ENCODE data around the gene OR2C3.
"Not testable (repeated sequence)": the region's sequence is repeated elsewhere in the genome, so short reads cannot be mapped to it uniquely, and the experiment has no call there.

The OR2C3 gene

DNA sequence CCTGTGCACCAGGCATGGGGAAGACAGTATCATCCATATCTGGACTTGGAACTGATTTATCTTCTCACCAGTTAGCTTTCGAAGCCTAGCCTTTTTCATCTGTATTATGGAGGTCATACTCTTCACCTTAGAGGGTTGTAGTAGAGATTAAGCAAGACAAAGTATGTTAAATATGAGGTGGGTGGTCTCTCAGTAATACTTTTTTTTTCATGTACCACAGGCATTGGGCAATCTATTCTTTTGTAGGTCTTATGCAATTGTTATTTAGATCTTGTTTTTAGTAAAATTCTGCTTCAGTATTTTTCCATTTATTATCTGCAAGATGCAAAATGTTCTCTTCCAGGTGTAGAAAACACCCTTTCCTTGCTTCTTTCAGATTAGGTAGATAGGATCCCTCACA is 43.1 kb downstream of the OR2C3 start:
- no peak for TF ChIP-seq TAF1 (IDR thresholded peaks at IDR 0.05; ENCODE audit: low read depth, low read length)
- no peak for TF ChIP-seq SPI1 (IDR thresholded peaks at IDR 0.05; ENCODE audit: low read depth, low read length)
- TF ChIP-seq POLR2AphosphoS5 (IDR thresholded peaks at IDR 0.05; ENCODE audit: low read depth, low read length) = no peak
- no peak for TF ChIP-seq PAX5 (IDR thresholded peaks at IDR 0.05; ENCODE audit: insufficient read depth, low read length, severe bottlenecking)
- no peak for TF ChIP-seq POU2F2 (IDR thresholded peaks at IDR 0.05; ENCODE audit: low read depth, low read length)
- TF ChIP-seq POLR2A (IDR thresholded peaks at IDR 0.05; ENCODE audit: low read depth, low read length) = no peak
- FAIRE-seq = no peak
- no peak for DNase-seq (ENCODE audit: insufficient read length, low spot score)

DNA sequence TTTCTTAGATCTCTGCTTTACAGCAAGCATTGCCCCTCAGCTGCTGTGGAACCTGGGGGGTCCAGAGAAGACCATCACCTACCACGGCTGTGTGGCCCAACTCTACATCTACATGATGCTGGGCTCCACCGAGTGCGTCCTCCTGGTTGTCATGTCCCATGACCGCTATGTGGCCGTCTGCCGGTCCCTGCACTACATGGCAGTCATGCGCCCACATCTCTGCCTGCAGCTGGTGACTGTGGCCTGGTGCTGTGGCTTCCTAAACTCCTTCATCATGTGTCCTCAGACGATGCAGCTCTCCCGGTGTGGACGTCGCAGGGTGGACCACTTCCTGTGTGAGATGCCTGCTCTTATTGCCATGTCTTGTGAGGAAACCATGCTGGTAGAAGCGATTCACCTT is 44.9 kb downstream of the OR2C3 start:
- DNase-seq (ENCODE audit: insufficient read length, low spot score) (no peak), FAIRE-seq (no peak)
- TF ChIP-seq POLR2AphosphoS5 (IDR thresholded peaks at IDR 0.05; ENCODE audit: low read depth, low read length) (no peak), SPI1 (IDR thresholded peaks at IDR 0.05; ENCODE audit: low read depth, low read length) (no peak), TAF1 (IDR thresholded peaks at IDR 0.05; ENCODE audit: low read depth, low read length) (no peak), PAX5 (IDR thresholded peaks at IDR 0.05; ENCODE audit: insufficient read depth, low read length, severe bottlenecking) (no peak), POLR2A (IDR thresholded peaks at IDR 0.05; ENCODE audit: low read depth, low read length) (no peak), POU2F2 (IDR thresholded peaks at IDR 0.05; ENCODE audit: low read depth, low read length) (no peak)

DNA sequence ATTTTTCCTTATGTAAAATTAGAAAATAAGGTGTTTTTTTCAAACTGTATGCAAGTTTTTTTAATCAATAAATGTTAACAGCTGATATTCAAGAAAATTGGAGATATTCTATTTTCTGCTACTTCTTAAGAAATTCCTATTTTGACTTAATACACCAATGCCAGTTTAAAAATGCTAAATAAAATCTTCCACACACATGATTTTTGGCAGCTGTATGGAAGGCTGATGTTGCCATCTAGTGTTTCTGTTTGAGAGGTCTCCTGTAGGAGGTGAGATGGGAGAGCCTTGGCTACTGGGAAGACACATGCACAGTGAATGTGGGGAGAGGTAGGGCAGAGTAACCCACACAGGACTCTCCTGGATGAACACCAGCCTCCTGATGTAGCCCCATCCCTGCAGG is 49.2 kb downstream of the OR2C3 start:
- DNase-seq (ENCODE audit: insufficient read length, low spot score) (peak; percentile 25), FAIRE-seq (peak; percentile 71)
- no peak for TF ChIP-seq TAF1 (IDR thresholded peaks at IDR 0.05; ENCODE audit: low read depth, low read length)
- no peak for TF ChIP-seq SPI1 (IDR thresholded peaks at IDR 0.05; ENCODE audit: low read depth, low read length)
- no peak for TF ChIP-seq POU2F2 (IDR thresholded peaks at IDR 0.05; ENCODE audit: low read depth, low read length)
- no peak for TF ChIP-seq POLR2AphosphoS5 (IDR thresholded peaks at IDR 0.05; ENCODE audit: low read depth, low read length)
- TF ChIP-seq POLR2A (IDR thresholded peaks at IDR 0.05; ENCODE audit: low read depth, low read length) = no peak
- no peak for TF ChIP-seq PAX5 (IDR thresholded peaks at IDR 0.05; ENCODE audit: insufficient read depth, low read length, severe bottlenecking)

DNA sequence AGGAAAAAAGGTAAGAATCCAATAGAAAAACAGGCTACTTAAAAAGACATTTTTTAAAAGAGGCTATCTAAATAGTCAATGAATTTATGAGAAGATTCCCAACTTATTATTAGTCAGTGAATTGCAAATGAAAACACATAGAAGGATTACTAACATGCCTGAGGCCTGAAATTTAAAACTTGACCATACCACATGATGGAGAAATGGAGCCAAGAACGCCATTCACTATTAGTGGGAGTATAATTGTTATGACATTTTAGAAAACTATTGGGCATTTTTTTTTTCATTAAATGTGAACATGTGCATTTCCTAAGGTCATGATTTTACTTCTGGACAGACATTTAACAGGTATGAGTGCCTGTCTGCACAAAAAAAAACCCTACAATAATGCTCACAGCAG is 53.5 kb downstream of the OR2C3 start:
- FAIRE-seq = no peak
- DNase-seq (ENCODE audit: insufficient read length, low spot score) = no peak
- TF ChIP-seq TAF1 (IDR thresholded peaks at IDR 0.05; ENCODE audit: low read depth, low read length) (no peak), POLR2AphosphoS5 (IDR thresholded peaks at IDR 0.05; ENCODE audit: low read depth, low read length) (no peak)

DNA sequence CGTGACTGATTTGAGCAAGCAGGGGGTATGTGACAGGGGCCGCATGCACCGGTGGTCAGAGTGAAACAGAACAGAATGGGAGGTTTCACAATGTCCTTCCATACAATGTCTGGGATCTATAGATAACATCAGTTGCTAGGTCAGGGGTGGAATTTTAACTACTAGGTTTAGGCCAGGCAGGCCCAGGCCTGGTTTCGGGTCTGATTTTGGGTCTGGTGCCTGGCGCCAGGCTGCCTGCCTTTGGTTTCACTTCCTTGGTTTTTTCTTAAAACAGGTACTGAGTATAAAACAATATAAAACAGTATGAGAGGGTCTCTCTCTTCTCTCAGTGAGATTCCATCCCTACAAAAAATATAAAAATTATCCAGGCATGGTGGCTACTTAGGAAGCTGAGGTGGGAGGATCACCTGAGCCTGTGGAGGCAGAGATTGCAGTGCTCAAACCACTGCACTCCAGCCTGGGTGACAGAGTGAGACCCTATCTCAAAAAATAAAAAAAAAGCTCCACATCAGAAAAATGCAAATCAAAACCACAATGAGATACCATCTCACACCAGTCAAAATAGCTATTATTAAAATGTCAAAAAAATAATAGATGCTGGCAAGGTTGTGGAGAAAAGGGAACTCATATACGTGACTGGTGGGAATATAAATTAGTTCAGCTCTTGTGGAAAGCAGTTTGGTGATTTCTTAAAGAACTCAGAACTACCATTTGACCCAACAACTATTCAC is 59.7 kb downstream of the OR2C3 start:
- FAIRE-seq = peak; percentile 94

DNA sequence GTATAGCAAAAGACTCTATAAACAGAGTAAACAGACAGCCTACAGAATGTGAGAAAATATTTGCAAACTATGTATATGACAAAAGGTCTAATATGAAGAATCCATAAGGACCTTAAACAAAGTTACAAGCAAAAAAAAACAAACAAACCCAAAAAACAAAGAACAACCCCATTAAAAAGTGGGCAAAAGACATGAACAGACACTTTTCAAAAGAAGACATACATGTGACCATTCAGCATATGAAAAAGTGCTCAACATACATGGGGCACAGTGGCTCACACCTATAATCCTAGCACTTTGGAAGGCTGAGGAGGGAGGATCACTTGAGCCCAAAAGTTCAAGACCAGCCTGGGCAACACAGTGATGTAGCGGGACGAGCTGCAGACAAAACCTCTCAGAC is 60.4 kb downstream of the OR2C3 start:
- no peak for FAIRE-seq
- TF ChIP-seq POLR2A (IDR thresholded peaks at IDR 0.05; ENCODE audit: low read depth, low read length) (no peak), PAX5 (IDR thresholded peaks at IDR 0.05; ENCODE audit: insufficient read depth, low read length, severe bottlenecking) (no peak), SPI1 (IDR thresholded peaks at IDR 0.05; ENCODE audit: low read depth, low read length) (no peak), TAF1 (IDR thresholded peaks at IDR 0.05; ENCODE audit: low read depth, low read length) (no peak), POLR2AphosphoS5 (IDR thresholded peaks at IDR 0.05; ENCODE audit: low read depth, low read length) (no peak), POU2F2 (IDR thresholded peaks at IDR 0.05; ENCODE audit: low read depth, low read length) (no peak)
- DNase-seq (ENCODE audit: insufficient read length, low spot score) = no peak

More for the DNA sequence above, 59.7 kb downstream of the OR2C3 start:
- not testable (repeated sequence) for DNase-seq (ENCODE audit: insufficient read length, low spot score)
- TF ChIP-seq SPI1 (IDR thresholded peaks at IDR 0.05; ENCODE audit: low read depth, low read length) = peak; percentile 74

All from GM12891 (cell line).